Measurements from ENCODE around the gene S100P. TPM values are rescaled to one million over a fixed set of nuclear protein-coding genes. Genes with fewer than 3 reads are reported as not detected.
"Not testable (repeated sequence)": the region's sequence is repeated elsewhere in the genome, so short reads cannot be mapped to it uniquely, and the experiment has no call there.

The S100P gene
- total and polyA plus RNA-seq, 9 donors = 0.41 to 3.9 (median 1.7) TPM

DNA sequence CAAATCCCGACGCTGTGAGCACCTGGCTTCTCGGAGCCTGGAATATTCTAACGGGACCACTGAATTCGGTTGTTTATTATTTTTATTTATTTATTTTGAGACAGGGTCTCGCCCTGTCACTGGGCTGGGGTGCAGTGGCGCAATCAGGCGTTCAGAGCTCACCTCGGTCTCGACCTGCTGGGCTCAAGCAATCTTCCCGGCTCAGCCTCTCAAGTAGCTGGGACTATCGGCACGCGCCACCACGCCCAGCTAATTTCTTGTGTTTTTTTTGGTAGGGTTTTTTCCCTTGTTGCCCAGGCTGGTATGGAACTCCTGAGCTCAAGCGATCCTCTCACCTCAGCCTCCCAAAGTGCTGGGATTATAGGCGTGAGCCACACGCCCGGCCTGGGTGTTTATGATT is 21.5 kb upstream of the S100P start:
- DNase-seq = no peak
- 95% methylated on average over 7 of the region's 19 CpGs for WGBS (ENCODE audit: insufficient coverage)
- Histone ChIP-seq H3K4me3 (ENCODE audit: low read length) (no peak overlapping the region), H3K36me3 (ENCODE audit: control insufficient read depth, insufficient read depth, low read length) (peaks cover 19% of the 10 kb centered on the region), H3K4me1 (ENCODE audit: control insufficient read depth, insufficient read depth, low read length) (peaks cover 20% of the 10 kb centered on the region), H3K27ac (ENCODE audit: low read length) (no peak overlapping the region), H3K27me3 (ENCODE audit: control insufficient read depth, insufficient read depth, low read length) (peaks cover 2% of the 10 kb centered on the region), H3K9me3 (replicated peaks; ENCODE audit: control insufficient read depth, low read depth, low read length) (no peaks in the 10 kb centered on the region)

DNA sequence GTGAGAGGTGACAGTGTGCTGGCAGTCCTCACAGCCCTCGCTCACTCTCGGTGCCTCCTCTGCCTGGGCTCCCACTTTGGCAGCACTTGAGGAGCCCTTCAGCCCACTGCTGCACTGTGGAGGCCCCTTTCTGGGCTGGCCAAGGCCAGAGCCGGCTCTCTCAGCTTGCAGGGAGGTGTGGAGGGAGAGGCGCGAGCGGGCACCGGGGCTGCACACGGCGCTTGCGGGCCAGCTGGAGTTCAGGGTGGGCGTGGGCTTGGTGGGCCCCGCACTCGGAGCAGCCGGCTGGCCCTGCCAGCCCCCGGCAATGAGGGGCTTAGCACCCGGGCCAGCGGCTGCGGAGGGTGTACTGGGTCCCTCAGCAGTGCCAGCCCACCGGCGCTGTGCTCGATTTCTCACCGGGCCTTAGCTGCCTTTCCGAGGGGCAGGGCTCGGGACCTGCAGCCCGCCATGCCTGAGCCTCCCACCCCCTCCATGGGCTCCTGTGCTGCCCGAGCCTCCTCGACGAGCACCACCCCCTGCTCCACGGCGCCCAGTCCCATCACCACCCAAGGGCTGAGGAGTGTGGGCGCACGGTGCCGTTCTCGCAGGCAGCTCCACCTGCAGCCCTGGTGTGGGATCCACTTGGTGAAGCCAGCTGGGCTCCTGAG is 21.0 kb upstream of the S100P start:
- H3K9me3 ChIP-seq (replicated peaks; ENCODE audit: control insufficient read depth, low read depth, low read length); H3K27me3 ChIP-seq (ENCODE audit: control insufficient read depth, insufficient read depth, low read length); H3K4me3 ChIP-seq (ENCODE audit: low read length); DNase-seq; H3K27ac ChIP-seq (ENCODE audit: low read length): not testable (repeated sequence)
- Histone ChIP-seq H3K36me3 (ENCODE audit: control insufficient read depth, insufficient read depth, low read length) (peaks cover 19% of the 10 kb centered on the region), H3K4me1 (ENCODE audit: control insufficient read depth, insufficient read depth, low read length) (peaks cover 20% of the 10 kb centered on the region)
- WGBS (ENCODE audit: insufficient coverage) = 93% methylated on average over 12 of the region's 34 CpGs

DNA sequence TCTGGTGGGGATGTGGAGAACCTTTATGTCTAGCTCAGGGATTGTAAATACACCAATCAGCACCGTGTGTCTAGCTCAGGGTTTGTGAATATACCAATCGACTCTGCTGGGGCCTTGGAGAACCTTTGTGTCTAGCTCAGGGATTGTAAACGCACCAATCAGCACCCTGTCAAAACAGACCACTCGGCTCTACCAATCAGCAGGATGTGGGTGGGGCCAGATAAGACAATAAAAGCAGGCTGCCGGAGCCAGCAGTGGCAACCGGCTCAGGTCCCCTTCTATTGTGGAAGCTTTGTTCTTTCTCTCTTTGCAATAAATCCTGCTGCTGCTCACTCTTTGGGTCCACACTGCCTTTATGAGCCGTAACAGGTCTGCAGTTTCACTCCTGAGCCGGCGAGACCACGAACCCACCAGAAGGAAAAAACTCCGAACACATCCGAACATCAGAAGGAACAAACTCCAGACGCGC is 20.5 kb upstream of the S100P start:
- Histone ChIP-seq H3K27ac (ENCODE audit: low read length) (peak overlapping the region; percentile 91), H3K36me3 (ENCODE audit: control insufficient read depth, insufficient read depth, low read length) (peaks cover 19% of the 10 kb centered on the region), H3K4me3 (ENCODE audit: low read length) (peak overlapping the region; percentile 54), H3K4me1 (ENCODE audit: control insufficient read depth, insufficient read depth, low read length) (peaks cover 20% of the 10 kb centered on the region)
- 13% methylated on average over 10 of the region's 14 CpGs for WGBS (ENCODE audit: insufficient coverage)
- not testable (repeated sequence) for DNase-seq; H3K9me3 ChIP-seq (replicated peaks; ENCODE audit: control insufficient read depth, low read depth, low read length); H3K27me3 ChIP-seq (ENCODE audit: control insufficient read depth, insufficient read depth, low read length)

DNA sequence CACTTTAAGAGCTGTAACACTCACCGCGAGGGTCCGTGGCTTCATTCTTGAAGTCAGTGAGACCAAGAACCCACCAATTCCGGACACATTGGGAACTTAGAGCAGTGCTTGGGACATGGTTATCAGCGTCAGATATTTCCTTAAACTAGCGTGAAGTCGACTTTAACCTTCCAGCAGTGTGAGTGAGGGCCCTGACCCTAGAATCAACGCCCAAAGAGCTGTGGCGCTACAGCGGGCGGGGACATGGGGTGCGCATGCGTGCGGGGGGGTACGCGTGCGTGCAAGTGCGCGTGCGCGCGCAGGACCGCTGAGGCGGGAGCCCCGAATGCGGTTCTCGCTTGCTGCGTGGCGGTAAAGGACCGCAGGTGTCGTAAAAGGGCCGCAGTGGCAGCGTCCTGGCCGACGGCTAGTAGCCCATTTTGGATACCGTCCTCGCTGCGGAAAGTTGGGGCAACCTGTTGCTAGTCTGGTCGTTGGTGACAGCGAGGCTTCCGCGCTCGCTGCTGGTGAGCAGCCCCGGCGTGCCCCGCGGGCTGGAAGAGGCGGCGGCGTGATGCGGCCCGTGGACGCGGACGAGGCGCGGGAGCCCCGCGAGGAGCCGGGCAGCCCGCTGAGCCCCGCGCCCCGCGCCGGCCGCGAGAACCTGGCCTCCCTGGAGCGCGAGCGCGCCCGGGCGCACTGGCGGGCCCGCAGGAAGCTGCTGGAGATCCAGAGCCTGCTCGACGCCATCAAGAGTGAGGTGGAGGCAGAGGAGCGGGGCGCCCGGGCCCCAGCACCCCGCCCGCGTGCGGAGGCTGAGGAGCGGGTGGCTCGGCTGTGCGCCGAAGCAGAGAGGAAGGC is 19.8 kb upstream of the S100P start:
- peak; percentile 98 for DNase-seq
- H3K27me3 ChIP-seq (ENCODE audit: control insufficient read depth, insufficient read depth, low read length) = no peaks in the 10 kb centered on the region
- peak overlapping the region; percentile 91 for H3K27ac ChIP-seq (ENCODE audit: low read length)
- no peaks in the 10 kb centered on the region for H3K9me3 ChIP-seq (replicated peaks; ENCODE audit: control insufficient read depth, low read depth, low read length)
- peaks cover 20% of the 10 kb centered on the region for H3K4me1 ChIP-seq (ENCODE audit: control insufficient read depth, insufficient read depth, low read length)
- peaks cover 23% of the 10 kb centered on the region for H3K36me3 ChIP-seq (ENCODE audit: control insufficient read depth, insufficient read depth, low read length)
- WGBS (ENCODE audit: insufficient coverage) = under 1% methylated on average over 89 of the region's 89 CpGs
- peak overlapping the region; percentile 54 for H3K4me3 ChIP-seq (ENCODE audit: low read length)

DNA sequence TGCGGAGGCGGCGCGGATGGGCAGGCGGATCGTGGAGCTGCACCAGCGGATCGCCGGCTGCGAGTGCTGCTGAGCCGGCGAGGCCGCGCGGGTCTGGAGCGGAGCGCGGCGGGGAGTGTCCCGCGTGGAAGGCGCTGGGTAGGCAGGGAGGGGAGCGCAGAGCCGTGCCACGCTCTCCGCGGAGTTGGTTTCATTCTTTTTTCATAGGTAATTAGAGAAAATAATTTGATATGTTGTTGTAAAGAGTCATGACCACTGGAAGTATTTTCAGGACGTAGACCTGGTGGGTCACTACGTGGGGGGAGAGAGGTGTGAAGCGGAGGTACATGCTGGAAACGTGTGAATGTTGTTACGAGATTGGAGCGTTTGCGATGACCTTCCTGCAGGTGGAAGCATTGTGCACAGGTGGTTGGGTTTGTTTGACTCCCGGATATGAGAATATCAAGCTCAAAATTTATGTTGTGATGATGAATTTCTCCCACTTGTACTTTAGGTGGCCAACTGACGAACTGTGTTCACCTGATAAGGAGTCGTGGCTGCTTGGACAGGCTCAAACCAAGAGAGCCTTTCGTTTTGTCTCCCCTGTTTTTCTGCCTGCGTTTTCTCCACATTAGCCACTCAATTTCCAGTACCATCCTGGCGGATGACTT is 19.1 kb upstream of the S100P start:
- Histone ChIP-seq H3K4me1 (ENCODE audit: control insufficient read depth, insufficient read depth, low read length) (peaks cover 20% of the 10 kb centered on the region), H3K36me3 (ENCODE audit: control insufficient read depth, insufficient read depth, low read length) (peaks cover 23% of the 10 kb centered on the region), H3K27ac (ENCODE audit: low read length) (peak overlapping the region; percentile 15), H3K4me3 (ENCODE audit: low read length) (peak overlapping the region; percentile 54), H3K27me3 (ENCODE audit: control insufficient read depth, insufficient read depth, low read length) (no peaks in the 10 kb centered on the region), H3K9me3 (replicated peaks; ENCODE audit: control insufficient read depth, low read depth, low read length) (no peaks in the 10 kb centered on the region)
- DNase-seq = no peak
- WGBS (ENCODE audit: insufficient coverage) = 4% methylated on average over 35 of the region's 40 CpGs

DNA sequence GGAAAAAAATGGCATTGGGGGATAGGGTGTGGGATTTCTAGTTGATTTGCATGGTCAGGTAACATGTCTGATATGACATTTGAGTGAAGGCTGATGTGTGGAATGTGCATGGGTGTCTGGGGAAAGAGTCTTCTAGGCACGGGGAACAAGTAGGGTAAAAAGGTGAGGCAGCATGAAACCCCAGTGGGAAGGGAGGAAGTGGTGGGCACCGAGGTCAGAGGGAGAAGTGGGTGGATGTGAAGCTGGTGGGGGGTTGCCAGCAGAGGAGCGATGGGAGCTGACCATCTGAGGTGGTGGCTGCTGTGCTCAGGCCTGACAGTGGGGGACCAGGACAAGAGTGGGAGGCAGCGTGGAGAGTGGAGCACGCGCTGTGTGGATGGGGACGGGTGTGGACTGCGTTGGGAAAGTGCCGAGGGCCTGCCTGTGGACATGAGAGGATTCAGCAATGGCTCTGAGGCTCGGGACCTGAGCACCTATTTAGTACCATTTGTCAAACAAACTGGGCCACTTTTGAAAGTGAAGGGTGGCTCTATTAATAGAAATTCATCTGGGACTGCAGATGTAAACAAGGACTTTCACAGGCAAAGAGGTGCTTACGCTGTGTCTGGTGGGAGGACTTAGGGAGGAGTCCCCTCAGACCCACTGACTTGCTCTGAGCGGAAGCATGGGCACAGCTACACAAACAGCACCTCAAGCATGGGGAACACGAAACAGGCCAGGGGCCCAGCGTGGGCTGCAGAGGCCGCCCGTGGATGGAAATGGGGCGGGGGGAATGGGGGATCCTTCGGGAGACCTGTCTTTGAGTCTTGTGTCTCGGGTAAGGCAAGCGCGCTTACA is 16.7 kb upstream of the S100P start:
- Histone ChIP-seq H3K27ac (ENCODE audit: low read length) (no peak overlapping the region), H3K27me3 (ENCODE audit: control insufficient read depth, insufficient read depth, low read length) (no peaks in the 10 kb centered on the region), H3K4me1 (ENCODE audit: control insufficient read depth, insufficient read depth, low read length) (peaks cover 20% of the 10 kb centered on the region), H3K36me3 (ENCODE audit: control insufficient read depth, insufficient read depth, low read length) (peaks cover 16% of the 10 kb centered on the region), H3K4me3 (ENCODE audit: low read length) (no peak overlapping the region), H3K9me3 (replicated peaks; ENCODE audit: control insufficient read depth, low read depth, low read length) (no peaks in the 10 kb centered on the region)
- DNase-seq = no peak
- WGBS (ENCODE audit: insufficient coverage) = 78% methylated on average over 9 of the region's 21 CpGs

DNA sequence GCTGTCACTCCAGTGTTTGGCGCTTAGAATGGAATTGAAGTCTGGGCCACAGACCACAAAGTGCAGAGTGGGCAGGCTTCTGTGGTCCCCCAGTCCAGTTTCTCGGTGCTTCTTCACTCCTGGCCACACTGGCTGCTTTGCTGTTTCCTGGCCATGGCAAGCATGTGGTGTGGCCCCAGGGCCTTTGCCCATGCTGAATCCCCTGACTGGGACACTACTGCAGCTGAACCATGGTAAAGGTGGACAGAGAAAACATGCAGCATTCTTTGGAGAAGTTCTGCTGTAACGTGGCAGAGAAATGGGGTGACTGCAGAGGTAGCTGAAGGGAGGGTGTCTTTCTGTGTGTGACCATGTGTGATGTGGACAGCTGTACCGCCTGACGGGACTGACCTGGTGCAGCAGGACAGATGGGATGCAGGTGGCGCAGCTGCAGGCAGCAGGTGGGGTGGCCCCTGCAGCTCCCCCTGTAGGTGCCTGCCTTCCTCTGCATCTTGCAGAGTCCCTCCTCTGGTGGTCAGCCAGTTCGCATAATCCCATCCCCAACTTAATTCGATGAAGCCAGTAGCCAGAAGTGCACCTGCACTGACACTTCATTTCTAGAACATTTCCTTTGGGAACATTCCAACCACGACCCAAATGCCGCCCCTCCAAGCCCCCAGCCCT is 13.2 kb upstream of the S100P start:
- DNase-seq = no peak
- H3K4me1 ChIP-seq (ENCODE audit: control insufficient read depth, insufficient read depth, low read length) = peaks cover 11% of the 10 kb centered on the region
- 69% methylated on average over 10 of the region's 10 CpGs for WGBS (ENCODE audit: insufficient coverage)
- peaks cover 14% of the 10 kb centered on the region for H3K36me3 ChIP-seq (ENCODE audit: control insufficient read depth, insufficient read depth, low read length)
- no peak overlapping the region for H3K4me3 ChIP-seq (ENCODE audit: low read length)
- H3K9me3 ChIP-seq (replicated peaks; ENCODE audit: control insufficient read depth, low read depth, low read length) = no peaks in the 10 kb centered on the region
- no peak overlapping the region for H3K27ac ChIP-seq (ENCODE audit: low read length)
- H3K27me3 ChIP-seq (ENCODE audit: control insufficient read depth, insufficient read depth, low read length) = no peaks in the 10 kb centered on the region

DNA sequence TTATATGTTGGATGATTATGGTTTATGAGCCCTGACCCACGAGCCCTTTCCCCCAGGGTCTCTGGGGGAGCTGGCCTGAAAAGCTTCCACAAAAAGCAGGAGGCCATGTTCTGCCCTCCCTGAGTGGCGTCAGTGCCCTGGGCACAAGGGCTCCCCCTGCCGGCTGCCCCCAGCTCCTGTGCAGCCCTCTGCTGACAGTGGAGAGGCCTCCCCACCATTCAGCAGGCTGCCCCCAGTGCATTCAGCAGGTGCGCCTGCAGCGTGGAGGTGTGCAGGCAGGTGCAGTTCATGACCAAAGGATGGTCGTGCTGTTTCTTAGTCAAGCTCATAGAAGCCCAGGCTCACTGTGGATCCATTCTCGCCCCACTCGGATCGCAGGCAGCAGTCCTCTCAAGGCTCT is 12.5 kb upstream of the S100P start:
- Histone ChIP-seq H3K27me3 (ENCODE audit: control insufficient read depth, insufficient read depth, low read length) (no peaks in the 10 kb centered on the region), H3K36me3 (ENCODE audit: control insufficient read depth, insufficient read depth, low read length) (peaks cover 7% of the 10 kb centered on the region), H3K4me3 (ENCODE audit: low read length) (no peak overlapping the region), H3K9me3 (replicated peaks; ENCODE audit: control insufficient read depth, low read depth, low read length) (no peaks in the 10 kb centered on the region), H3K27ac (ENCODE audit: low read length) (no peak overlapping the region), H3K4me1 (ENCODE audit: control insufficient read depth, insufficient read depth, low read length) (peaks cover 5% of the 10 kb centered on the region)
- no peak for DNase-seq
- 74% methylated on average over 9 of the region's 9 CpGs for WGBS (ENCODE audit: insufficient coverage)

DNA sequence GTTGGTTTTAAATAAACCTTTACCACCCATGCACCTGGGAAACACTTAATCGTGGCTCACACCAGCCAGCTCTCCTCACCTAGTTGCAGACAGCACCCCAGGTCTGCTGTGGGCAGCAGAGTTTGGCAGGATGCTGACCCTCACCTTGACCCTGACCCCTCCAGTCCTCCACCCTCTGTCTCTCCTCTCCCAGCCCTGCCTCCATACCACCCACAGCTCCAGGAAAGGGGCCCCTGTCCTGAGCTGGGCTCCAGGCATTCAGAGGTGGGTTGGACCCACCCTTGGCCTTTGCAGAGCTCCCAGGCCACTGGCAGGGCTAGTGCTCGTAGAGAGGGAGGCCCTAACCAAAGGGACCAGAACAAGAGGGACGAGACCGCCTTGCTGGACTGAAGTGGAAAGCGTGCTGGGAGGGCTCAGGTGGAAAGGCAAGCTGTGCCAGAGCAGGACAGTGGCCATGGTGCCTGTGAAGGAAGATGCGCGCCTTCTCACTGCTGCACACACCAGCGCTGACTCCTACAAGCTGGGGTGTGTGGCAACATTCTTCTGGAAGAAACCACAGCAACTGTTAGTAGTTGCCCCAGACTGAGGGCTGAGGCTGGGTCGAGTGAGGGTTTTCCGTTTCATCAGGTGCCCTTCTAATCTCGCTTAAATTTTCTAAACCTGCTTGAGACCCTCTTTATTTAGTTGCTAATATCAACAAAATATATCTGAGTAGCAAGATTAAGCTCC is 10.7 kb upstream of the S100P start:
- H3K27ac ChIP-seq (ENCODE audit: low read length) = no peak overlapping the region
- WGBS (ENCODE audit: insufficient coverage) = 72% methylated on average over 7 of the region's 11 CpGs
- DNase-seq = no peak

More for the DNA sequence above, 10.7 kb upstream of the S100P start:
- no peak overlapping the region for H3K4me3 ChIP-seq (ENCODE audit: low read length)
- H3K4me1 ChIP-seq (ENCODE audit: control insufficient read depth, insufficient read depth, low read length) = no peaks in the 10 kb centered on the region
- no peaks in the 10 kb centered on the region for H3K9me3 ChIP-seq (replicated peaks; ENCODE audit: control insufficient read depth, low read depth, low read length)
- no peaks in the 10 kb centered on the region for H3K27me3 ChIP-seq (ENCODE audit: control insufficient read depth, insufficient read depth, low read length)
- peaks cover 3% of the 10 kb centered on the region for H3K36me3 ChIP-seq (ENCODE audit: control insufficient read depth, insufficient read depth, low read length)

All from muscle of leg (tissue), 11 donors.